ENCODE measurements around the gene CAMK4.

CAMK4 gene

DNA sequence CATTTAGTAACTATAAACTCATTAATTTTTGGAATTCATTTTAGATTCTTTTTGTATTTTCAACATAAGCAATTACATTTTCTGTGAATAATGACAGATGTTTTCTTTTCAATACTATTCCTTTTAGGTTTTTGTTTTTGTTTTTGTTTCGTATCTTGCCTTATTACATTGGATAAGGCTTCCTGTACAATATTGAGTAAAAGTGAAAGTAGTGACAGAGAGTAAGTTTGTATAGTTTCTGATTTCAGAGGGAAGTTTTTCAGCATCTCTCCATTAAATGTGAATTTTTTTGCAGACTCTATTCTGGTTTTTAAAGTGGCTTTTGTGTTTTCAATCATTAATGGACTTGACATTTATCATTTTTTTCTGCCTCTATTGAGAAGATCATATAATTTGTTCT, 12.8 kb upstream of the CAMK4 start:
- H3K27ac ChIP-seq (ENCODE audit: low read depth, low read length): no peak overlapping the region
- H3K4me2 ChIP-seq (ENCODE audit: low read length): no peak overlapping the region
- no peak overlapping the region for H3K4me3 ChIP-seq (ENCODE audit: low read length)

DNA sequence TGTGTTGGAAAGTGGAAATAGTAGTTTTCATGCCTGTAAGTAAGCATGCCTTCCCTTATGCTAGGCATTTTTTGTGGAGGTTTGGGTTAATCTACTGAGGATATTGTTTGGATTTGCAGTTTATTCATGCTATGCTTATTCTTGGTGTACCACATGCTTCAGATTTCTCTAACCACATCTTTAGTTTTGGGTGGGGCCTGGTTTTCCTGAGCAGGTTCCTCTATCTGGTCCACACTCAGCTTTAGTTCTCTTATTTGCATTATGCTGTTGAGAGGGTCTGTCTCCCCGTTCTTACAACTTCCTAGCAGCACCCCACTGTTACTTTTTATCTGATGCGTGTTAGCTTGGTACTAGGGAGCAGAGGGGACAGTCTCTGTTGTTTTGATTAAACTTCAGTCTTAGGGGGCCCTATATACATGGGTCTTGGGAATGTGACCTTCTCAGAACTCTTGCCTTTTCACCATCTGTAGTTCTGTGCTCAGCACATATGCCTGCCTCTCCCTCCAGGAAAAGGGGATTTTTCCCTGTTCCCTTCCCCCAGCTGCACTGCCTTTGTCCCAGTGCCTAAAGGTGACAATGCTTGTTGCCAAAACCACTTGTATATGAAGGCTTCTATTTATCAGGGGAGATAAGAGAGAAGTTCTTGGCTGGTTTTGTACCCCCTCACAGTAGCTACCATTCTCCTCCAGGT, 10.0 kb upstream of the CAMK4 start:
- Histone ChIP-seq H3K4me3 (ENCODE audit: low read length) (no peak overlapping the region), H3K9me3 (ENCODE audit: control insufficient read depth, insufficient read depth, low read length) (no peaks in the 10 kb centered on the region; the same call in 1 of the 2 replicates), H3K9me2 (replicated peaks; ENCODE audit: control insufficient read depth, low read length) (no peaks in the 10 kb centered on the region; the same call in 1 of the 2 replicates), H3K4me1 (ENCODE audit: control insufficient read depth, low read length) (no peaks in the 10 kb centered on the region), H3K79me2 (ENCODE audit: control insufficient read depth, low read length) (no peaks in the 10 kb centered on the region), H3F3A (ENCODE audit: control insufficient read depth, insufficient read depth) (no peaks in the 10 kb centered on the region), H3K36me3 (ENCODE audit: control insufficient read depth, low read length) (no peaks in the 10 kb centered on the region), H3K27me3 (ENCODE audit: control insufficient read depth, low read length) (no peaks in the 10 kb centered on the region), H3K4me2 (ENCODE audit: low read length) (no peak overlapping the region), H4K20me1 (ENCODE audit: control insufficient read depth, insufficient read depth, low read depth, low read length) (no peaks in the 10 kb centered on the region), H3K27ac (ENCODE audit: low read depth, low read length) (no peak overlapping the region)
- no peak for TF ChIP-seq CTCF (IDR thresholded peaks at IDR 0.05; ENCODE audit: low read depth, low read length, poor library complexity, severe bottlenecking)
- no peak for TF ChIP-seq EZH2phosphoT487 (IDR thresholded peaks at IDR 0.05; ENCODE audit: borderline replicate concordance, low read length)

More for the DNA sequence above, 12.8 kb upstream of the CAMK4 start:
- Histone ChIP-seq H3F3A (ENCODE audit: control insufficient read depth, insufficient read depth) (no peaks in the 10 kb centered on the region), H3K36me3 (ENCODE audit: control insufficient read depth, low read length) (no peaks in the 10 kb centered on the region), H3K4me1 (ENCODE audit: control insufficient read depth, low read length) (no peaks in the 10 kb centered on the region), H3K9me3 (ENCODE audit: control insufficient read depth, insufficient read depth, low read length) (no peaks in the 10 kb centered on the region; the same call in 1 of the 2 replicates), H3K79me2 (ENCODE audit: control insufficient read depth, low read length) (no peaks in the 10 kb centered on the region), H4K20me1 (ENCODE audit: control insufficient read depth, insufficient read depth, low read depth, low read length) (no peaks in the 10 kb centered on the region), H3K9me2 (replicated peaks; ENCODE audit: control insufficient read depth, low read length) (no peaks in the 10 kb centered on the region; the same call in 1 of the 2 replicates), H3K27me3 (ENCODE audit: control insufficient read depth, low read length) (no peaks in the 10 kb centered on the region)
- TF ChIP-seq CTCF (IDR thresholded peaks at IDR 0.05; ENCODE audit: low read depth, low read length, poor library complexity, severe bottlenecking): no peak
- no peak for TF ChIP-seq EZH2phosphoT487 (IDR thresholded peaks at IDR 0.05; ENCODE audit: borderline replicate concordance, low read length)

GRCh38 chr5:111215971-111216370, 8.2 kb upstream of the CAMK4 start:
- Histone ChIP-seq H3K9me2 (replicated peaks; ENCODE audit: control insufficient read depth, low read length) (no peaks in the 10 kb centered on the region; the same call in 1 of the 2 replicates), H3K9me3 (ENCODE audit: control insufficient read depth, insufficient read depth, low read length) (no peaks in the 10 kb centered on the region; the same call in 1 of the 2 replicates), H3K79me2 (ENCODE audit: control insufficient read depth, low read length) (no peaks in the 10 kb centered on the region), H3K4me1 (ENCODE audit: control insufficient read depth, low read length) (no peaks in the 10 kb centered on the region), H3K4me2 (ENCODE audit: low read length) (no peak overlapping the region), H3K27ac (ENCODE audit: low read depth, low read length) (no peak overlapping the region), H3K4me3 (ENCODE audit: low read length) (no peak overlapping the region), H3K27me3 (ENCODE audit: control insufficient read depth, low read length) (no peaks in the 10 kb centered on the region), H4K20me1 (ENCODE audit: control insufficient read depth, insufficient read depth, low read depth, low read length) (no peaks in the 10 kb centered on the region), H3F3A (ENCODE audit: control insufficient read depth, insufficient read depth) (no peaks in the 10 kb centered on the region), H3K36me3 (ENCODE audit: control insufficient read depth, low read length) (no peaks in the 10 kb centered on the region)
- TF ChIP-seq EZH2phosphoT487 (IDR thresholded peaks at IDR 0.05; ENCODE audit: borderline replicate concordance, low read length) (no peak), CTCF (IDR thresholded peaks at IDR 0.05; ENCODE audit: low read depth, low read length, poor library complexity, severe bottlenecking) (no peak)
